GM21528 (cell line): ENCODE results near the gene FAHD2A.
"Not testable (repeated sequence)": the region's sequence is repeated elsewhere in the genome, so short reads cannot be mapped to it uniquely, and the experiment has no call there.

Experiments used
- ATAC-seq: cut with Tn5 transposase; IDR thresholded peaks from one replicate; pipeline ENCODE4 v1.9.1; 2021; ENCODE audit warnings: mild to moderate bottlenecking, moderate library complexity; ENCODE audit not compliant: unreplicated experiment, low FRiP score

FAHD2A gene

GRCh38 chr2:95402370-95403203 is at the start of gene FAHD2A:
TSS of gene FAHD2A (plus strand) at chr2:95402708. CDS start at chr2:95405559, 2,851 bp downstream.
- ATAC-seq, result peak; percentile 90

GRCh38 chr2:95353055-95353575 is 49.4 kb upstream of the FAHD2A start:
- ATAC-seq, result no peak

GRCh38 chr2:95353613-95354468 is 48.7 kb upstream of the FAHD2A start:
- ATAC-seq, result no peak

GRCh38 chr2:95354469-95354901 is 48.0 kb upstream of the FAHD2A start:
- ATAC-seq, result no peak

- ATAC-seq, result no peak
These were observed 47.6 kb upstream of the FAHD2A start for GRCh38 chr2:95354925-95355324.

- not testable (repeated sequence) for ATAC-seq
These were observed 47.0 kb upstream of the FAHD2A start for GRCh38 chr2:95355486-95355885.

GRCh38 chr2:95356821-95357700 is 45.4 kb upstream of the FAHD2A start:
- no peak for ATAC-seq

- no peak for ATAC-seq
These were observed 44.7 kb upstream of the FAHD2A start for GRCh38 chr2:95357717-95358280.

- ATAC-seq, result no peak
These were observed 43.5 kb upstream of the FAHD2A start for GRCh38 chr2:95359031-95359430.

- ATAC-seq, result no peak
These were observed 43.0 kb upstream of the FAHD2A start for GRCh38 chr2:95359501-95359930.

GRCh38 chr2:95361216-95361980 is 41.1 kb upstream of the FAHD2A start:
- no peak for ATAC-seq

GRCh38 chr2:95362486-95362885 is 40.0 kb upstream of the FAHD2A start:
- no peak for ATAC-seq

GRCh38 chr2:95366514-95366913 is 36.0 kb upstream of the FAHD2A start:
- ATAC-seq, result no peak

GRCh38 chr2:95372216-95372829 is 30.2 kb upstream of the FAHD2A start:
- no peak for ATAC-seq

GRCh38 chr2:95372845-95373244 is 29.7 kb upstream of the FAHD2A start:
- no peak for ATAC-seq

GRCh38 chr2:95374029-95374428 is 28.5 kb upstream of the FAHD2A start:
- no peak for ATAC-seq

- ATAC-seq, result no peak
These were observed 28.0 kb upstream of the FAHD2A start for GRCh38 chr2:95374451-95374920.

GRCh38 chr2:95374921-95375471 is 27.5 kb upstream of the FAHD2A start:
- no peak for ATAC-seq
